Measurements from ENCODE around the gene KCNQ4. TPM values are rescaled to one million over a fixed set of nuclear protein-coding genes. Genes with fewer than 3 reads are reported as not detected.

Gene KCNQ4
- total and polyA plus RNA-seq, 2 donors from 2014 or later, result 0.65 to 1.2 TPM

DNA sequence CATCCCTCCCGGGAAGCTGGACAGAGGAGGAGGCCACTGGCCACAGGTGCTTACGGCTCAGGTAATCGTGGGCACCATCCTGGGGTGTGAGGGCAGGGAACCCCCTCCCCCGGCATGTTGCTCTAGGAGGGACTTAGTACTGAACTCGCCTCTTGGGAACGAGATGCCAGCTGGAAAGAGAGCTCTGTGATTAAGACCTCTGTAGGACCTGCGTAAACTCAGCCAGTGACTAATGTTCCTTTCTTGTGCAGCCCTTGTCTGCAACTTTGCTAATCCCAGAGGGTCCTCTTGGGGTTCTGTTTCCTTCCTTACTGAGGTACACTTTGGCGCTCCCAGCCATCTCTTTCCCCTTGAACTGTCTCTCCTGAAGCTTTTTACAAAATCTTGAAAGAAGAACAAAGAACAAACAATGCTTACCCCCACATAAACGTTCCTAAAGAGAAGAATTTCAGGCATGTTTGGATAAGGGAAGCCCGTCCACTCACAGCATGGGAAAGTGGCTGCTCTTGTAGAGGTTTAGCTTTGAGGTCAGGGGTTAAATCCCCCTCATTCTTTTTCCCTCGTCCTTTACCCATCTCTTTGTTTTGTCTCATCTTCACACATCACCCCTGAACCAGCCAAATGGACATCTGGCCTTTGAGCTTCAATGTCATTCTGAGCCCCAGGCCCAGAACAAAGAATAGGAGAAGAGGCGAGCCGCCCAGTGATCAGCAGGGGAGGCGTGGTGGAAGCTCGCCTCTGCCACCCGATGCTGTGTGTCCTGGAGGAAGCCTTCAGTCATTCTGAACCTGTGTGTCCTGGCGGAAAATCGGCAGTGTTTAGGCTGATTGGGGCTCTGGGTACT, 41.2 kb downstream of the KCNQ4 start:
- DNase-seq, result peak in 2 of 5 donors; percentile 57 to 63
- Histone ChIP-seq H3K27ac (ENCODE audit: low read depth in 2 of 2, low read length in 2 of 2) (no peak overlapping the region), H3K9ac (ENCODE audit: low read length in 3 of 3) (no peak overlapping the region), H3K27me3 (ENCODE audit: control insufficient read depth, insufficient read depth, low read length) (no peaks in the 10 kb centered on the region), H3K36me3 (ENCODE audit: control insufficient read depth in 2 of 3, insufficient read depth in 3 of 3, low read length in 3 of 3) (no peaks in the 10 kb centered on the region), H3K4me1 (ENCODE audit: control insufficient read depth in 2 of 3, insufficient read depth in 2 of 3, low read depth in 1 of 3, low read length in 3 of 3) (peaks cover 0 to 4% (median 4%) of the 10 kb centered on the region in 3 donors), H3K4me3 (ENCODE audit: low read length in 3 of 3) (no peak overlapping the region), H3K9me3 (ENCODE audit: control insufficient read depth in 2 of 3, insufficient read depth in 1 of 3, low read length in 3 of 3) (no peaks in the 10 kb centered on the region)
- no peak for FAIRE-seq
- TF ChIP-seq, protein P1, sequence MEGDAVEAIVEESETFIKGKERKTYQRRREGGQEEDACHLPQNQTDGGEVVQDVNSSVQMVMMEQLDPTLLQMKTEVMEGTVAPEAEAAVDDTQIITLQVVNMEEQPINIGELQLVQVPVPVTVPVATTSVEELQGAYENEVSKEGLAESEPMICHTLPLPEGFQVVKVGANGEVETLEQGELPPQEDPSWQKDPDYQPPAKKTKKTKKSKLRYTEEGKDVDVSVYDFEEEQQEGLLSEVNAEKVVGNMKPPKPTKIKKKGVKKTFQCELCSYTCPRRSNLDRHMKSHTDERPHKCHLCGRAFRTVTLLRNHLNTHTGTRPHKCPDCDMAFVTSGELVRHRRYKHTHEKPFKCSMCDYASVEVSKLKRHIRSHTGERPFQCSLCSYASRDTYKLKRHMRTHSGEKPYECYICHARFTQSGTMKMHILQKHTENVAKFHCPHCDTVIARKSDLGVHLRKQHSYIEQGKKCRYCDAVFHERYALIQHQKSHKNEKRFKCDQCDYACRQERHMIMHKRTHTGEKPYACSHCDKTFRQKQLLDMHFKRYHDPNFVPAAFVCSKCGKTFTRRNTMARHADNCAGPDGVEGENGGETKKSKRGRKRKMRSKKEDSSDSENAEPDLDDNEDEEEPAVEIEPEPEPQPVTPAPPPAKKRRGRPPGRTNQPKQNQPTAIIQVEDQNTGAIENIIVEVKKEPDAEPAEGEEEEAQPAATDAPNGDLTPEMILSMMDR (IDR thresholded peaks at IDR 0.05; ENCODE audit: borderline replicate concordance, extremely low read depth, insufficient read depth), result no peak
- intact Hi-C loops (cut with DNase I), result no loop called here

DNA sequence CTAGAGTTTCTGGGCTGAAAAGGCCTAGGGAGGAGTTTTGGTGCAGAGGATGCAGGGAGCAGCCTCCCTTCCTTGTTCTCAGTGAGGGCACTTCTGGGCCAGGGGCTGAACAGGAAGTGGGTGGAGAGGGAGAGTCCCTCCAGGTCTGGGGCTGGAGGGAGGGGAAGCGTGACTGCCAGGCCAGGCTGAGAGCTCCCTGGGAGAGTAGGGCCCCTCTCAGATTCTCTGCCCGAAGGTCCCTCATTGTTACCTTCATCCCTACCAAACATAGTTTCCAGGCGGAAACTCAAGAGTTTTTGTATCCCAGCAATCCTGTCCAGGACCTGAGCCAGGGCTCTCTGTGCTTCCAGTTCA, 41.8 kb downstream of the KCNQ4 start:
- peaks cover 0 to 4% (median 4%) of the 10 kb centered on the region in 3 donors for H3K4me1 ChIP-seq (ENCODE audit: control insufficient read depth in 2 of 3, insufficient read depth in 2 of 3, low read depth in 1 of 3, low read length in 3 of 3)
- peak in 2 of 5 donors; percentile 60 to 72 for DNase-seq
- no peak for FAIRE-seq
- H3K9me3 ChIP-seq (ENCODE audit: control insufficient read depth in 2 of 3, insufficient read depth in 1 of 3, low read length in 3 of 3), result no peaks in the 10 kb centered on the region
- no peaks in the 10 kb centered on the region for H3K27me3 ChIP-seq (ENCODE audit: control insufficient read depth, insufficient read depth, low read length)
- peak overlapping the region in 1 of 3 donors; percentile 19 for H3K9ac ChIP-seq (ENCODE audit: low read length in 3 of 3)
- TF ChIP-seq, protein P1 (IDR thresholded peaks at IDR 0.05; ENCODE audit: borderline replicate concordance, extremely low read depth, insufficient read depth), result no peak
- H3K27ac ChIP-seq (ENCODE audit: low read depth in 2 of 2, low read length in 2 of 2), result no peak overlapping the region
- H3K4me3 ChIP-seq (ENCODE audit: low read length in 3 of 3), result no peak overlapping the region
- intact Hi-C loops (cut with DNase I), result no loop called here
- H3K36me3 ChIP-seq (ENCODE audit: control insufficient read depth in 2 of 3, insufficient read depth in 3 of 3, low read length in 3 of 3), result no peaks in the 10 kb centered on the region

DNA sequence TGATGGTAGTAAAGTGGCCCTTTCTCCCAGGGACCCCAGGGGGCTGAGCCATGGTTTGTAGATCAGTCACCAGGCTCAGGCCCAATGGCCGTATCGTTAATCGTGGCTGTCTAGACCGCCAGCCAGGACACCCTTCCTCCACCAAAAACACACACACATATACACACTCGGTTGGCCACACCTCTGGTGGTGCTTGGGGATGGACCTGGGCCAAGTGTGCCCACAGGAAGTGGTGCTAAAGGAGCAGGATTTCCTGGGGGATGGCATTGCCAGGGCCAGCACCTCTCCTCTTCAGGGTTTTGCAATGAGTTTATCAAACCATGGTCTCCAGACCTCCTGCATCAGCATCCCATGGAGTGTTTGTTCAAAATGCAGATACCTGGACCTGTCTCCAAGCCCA, 42.4 kb downstream of the KCNQ4 start:
- Histone ChIP-seq H3K36me3 (ENCODE audit: control insufficient read depth in 2 of 3, insufficient read depth in 3 of 3, low read length in 3 of 3) (no peaks in the 10 kb centered on the region), H3K27me3 (ENCODE audit: control insufficient read depth, insufficient read depth, low read length) (no peaks in the 10 kb centered on the region), H3K27ac (ENCODE audit: low read depth in 2 of 2, low read length in 2 of 2) (no peak overlapping the region), H3K9ac (ENCODE audit: low read length in 3 of 3) (peak overlapping the region in 1 of 3 donors; percentile 19), H3K4me3 (ENCODE audit: low read length in 3 of 3) (no peak overlapping the region), H3K9me3 (ENCODE audit: control insufficient read depth in 2 of 3, insufficient read depth in 1 of 3, low read length in 3 of 3) (no peaks in the 10 kb centered on the region), H3K4me1 (ENCODE audit: control insufficient read depth in 2 of 3, insufficient read depth in 2 of 3, low read depth in 1 of 3, low read length in 3 of 3) (peaks cover 0 to 4% (median 4%) of the 10 kb centered on the region in 3 donors)
- DNase-seq, result no peak
- TF ChIP-seq, protein P1 (IDR thresholded peaks at IDR 0.05; ENCODE audit: borderline replicate concordance, extremely low read depth, insufficient read depth), result no peak
- intact Hi-C loops (cut with DNase I), result no loop called here
- no peak for FAIRE-seq

Data from kidney (tissue), 14 donors.